ENCODE measurements around the gene PLCD3. TPM values are rescaled to one million over a fixed set of nuclear protein-coding genes. Genes with fewer than 3 reads are reported as not detected.
A peak's percentile ranks its signal among the peaks of the same experiment; 100 is the strongest.

Gene PLCD3
- total and polyA plus RNA-seq, 2 of the 13 experiments (the other 11 are each of a cell fraction or from before 2014, with no cell fraction given), result 11.3 to 39.1 TPM

DNA sequence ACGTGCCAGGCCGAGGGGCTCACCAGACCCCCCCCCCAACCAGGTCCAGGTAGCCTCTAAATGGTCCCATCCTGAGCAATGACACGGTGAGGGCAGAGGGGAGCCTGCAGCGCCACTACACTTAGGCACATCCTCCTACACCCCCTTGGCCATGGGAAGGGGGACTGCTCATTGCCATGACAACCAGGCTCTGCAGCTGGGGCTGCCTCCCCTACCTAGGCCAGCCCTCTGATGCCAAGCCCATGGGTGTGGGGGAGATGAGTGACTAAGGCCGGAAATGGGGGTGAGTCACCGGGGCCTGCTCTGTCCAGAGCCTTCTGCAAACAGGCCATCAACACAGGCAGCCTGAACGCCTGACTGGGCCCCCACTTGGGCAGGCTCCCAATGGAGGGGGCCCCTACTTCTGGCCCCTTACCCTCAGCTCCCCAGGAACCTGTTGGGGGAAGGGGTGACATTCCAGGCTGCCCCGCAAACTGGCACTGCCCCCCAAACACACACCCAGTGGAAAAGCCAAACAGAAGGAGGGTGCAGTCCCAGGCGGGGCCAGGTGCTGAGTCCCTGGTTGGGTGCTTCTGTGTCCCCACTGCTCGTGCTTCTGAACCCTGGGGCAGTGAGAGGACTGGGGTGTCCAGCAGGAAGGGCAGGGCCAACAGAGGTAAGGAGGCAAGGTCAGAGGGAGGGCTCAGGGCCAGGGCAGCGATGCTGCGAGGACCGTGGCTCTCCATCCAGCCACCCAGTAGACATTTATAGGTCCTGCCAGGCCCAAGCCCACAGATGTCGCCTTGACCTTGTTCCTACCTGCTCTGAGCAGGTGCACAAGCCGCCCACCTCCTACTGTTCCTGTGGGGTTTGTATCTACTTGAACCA lies 8.2 kb downstream of the PLCD3 start (continued):
- TF ChIP-seq POGK (CRISPR knock-in tag; conservative IDR thresholded peaks at IDR 0.05), result no peak
- no peak for TF ChIP-seq LCORL (IDR thresholded peaks at IDR 0.05)
- TF ChIP-seq LCORL (CRISPR knock-in tag; IDR thresholded peaks at IDR 0.05), result peak; percentile 82
- TF ChIP-seq, protein P1, sequence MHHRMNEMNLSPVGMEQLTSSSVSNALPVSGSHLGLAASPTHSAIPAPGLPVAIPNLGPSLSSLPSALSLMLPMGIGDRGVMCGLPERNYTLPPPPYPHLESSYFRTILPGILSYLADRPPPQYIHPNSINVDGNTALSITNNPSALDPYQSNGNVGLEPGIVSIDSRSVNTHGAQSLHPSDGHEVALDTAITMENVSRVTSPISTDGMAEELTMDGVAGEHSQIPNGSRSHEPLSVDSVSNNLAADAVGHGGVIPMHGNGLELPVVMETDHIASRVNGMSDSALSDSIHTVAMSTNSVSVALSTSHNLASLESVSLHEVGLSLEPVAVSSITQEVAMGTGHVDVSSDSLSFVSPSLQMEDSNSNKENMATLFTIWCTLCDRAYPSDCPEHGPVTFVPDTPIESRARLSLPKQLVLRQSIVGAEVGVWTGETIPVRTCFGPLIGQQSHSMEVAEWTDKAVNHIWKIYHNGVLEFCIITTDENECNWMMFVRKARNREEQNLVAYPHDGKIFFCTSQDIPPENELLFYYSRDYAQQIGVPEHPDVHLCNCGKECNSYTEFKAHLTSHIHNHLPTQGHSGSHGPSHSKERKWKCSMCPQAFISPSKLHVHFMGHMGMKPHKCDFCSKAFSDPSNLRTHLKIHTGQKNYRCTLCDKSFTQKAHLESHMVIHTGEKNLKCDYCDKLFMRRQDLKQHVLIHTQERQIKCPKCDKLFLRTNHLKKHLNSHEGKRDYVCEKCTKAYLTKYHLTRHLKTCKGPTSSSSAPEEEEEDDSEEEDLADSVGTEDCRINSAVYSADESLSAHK (CRISPR knock-in tag; IDR thresholded peaks at IDR 0.05; ENCODE audit: borderline replicate concordance), result no peak
- TF ChIP-seq ZNF331 (CRISPR knock-in tag; IDR thresholded peaks at IDR 0.05), result peak; percentile 37; the same call in 1 of the 2 replicates
- TF ChIP-seq ZNF660 (CRISPR knock-in tag; IDR thresholded peaks at IDR 0.05; ENCODE audit: borderline replicate concordance, low read depth), result no peak
- TF ChIP-seq, protein P2, sequence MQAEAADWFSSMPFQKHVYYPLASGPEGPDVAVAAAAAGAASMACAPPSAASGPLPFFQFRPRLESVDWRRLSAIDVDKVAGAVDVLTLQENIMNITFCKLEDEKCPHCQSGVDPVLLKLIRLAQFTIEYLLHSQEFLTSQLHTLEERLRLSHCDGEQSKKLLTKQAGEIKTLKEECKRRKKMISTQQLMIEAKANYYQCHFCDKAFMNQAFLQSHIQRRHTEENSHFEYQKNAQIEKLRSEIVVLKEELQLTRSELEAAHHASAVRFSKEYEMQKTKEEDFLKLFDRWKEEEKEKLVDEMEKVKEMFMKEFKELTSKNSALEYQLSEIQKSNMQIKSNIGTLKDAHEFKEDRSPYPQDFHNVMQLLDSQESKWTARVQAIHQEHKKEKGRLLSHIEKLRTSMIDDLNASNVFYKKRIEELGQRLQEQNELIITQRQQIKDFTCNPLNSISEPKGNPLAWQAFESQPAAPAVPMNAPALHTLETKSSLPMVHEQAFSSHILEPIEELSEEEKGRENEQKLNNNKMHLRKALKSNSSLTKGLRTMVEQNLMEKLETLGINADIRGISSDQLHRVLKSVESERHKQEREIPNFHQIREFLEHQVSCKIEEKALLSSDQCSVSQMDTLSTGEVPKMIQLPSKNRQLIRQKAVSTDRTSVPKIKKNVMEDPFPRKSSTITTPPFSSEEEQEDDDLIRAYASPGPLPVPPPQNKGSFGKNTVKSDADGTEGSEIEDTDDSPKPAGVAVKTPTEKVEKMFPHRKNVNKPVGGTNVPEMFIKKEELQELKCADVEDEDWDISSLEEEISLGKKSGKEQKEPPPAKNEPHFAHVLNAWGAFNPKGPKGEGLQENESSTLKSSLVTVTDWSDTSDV (CRISPR knock-in tag; IDR thresholded peaks at IDR 0.05), result no peak
- TF ChIP-seq MAFG (CRISPR knock-in tag; IDR thresholded peaks at IDR 0.05), result no peak
- peak; percentile 91 for TF ChIP-seq HNF1B (CRISPR knock-in tag; IDR thresholded peaks at IDR 0.05)
- no peak for TF ChIP-seq ZNF703 (CRISPR knock-in tag; IDR thresholded peaks at IDR 0.05; ENCODE audit: borderline replicate concordance)
- no peak for TF ChIP-seq ZC3H4 (CRISPR knock-in tag; IDR thresholded peaks at IDR 0.05; ENCODE audit: borderline replicate concordance)
- no peak for TF ChIP-seq SRSF4 (IDR thresholded peaks at IDR 0.05; ENCODE audit: low read depth, low read length, poor library complexity, severe bottlenecking)
- TF ChIP-seq ZSCAN21 (CRISPR knock-in tag; IDR thresholded peaks at IDR 0.05; ENCODE audit: borderline replicate concordance), result peak; percentile 23; the same call in 1 of the 2 replicates
- TF ChIP-seq, protein P3, sequence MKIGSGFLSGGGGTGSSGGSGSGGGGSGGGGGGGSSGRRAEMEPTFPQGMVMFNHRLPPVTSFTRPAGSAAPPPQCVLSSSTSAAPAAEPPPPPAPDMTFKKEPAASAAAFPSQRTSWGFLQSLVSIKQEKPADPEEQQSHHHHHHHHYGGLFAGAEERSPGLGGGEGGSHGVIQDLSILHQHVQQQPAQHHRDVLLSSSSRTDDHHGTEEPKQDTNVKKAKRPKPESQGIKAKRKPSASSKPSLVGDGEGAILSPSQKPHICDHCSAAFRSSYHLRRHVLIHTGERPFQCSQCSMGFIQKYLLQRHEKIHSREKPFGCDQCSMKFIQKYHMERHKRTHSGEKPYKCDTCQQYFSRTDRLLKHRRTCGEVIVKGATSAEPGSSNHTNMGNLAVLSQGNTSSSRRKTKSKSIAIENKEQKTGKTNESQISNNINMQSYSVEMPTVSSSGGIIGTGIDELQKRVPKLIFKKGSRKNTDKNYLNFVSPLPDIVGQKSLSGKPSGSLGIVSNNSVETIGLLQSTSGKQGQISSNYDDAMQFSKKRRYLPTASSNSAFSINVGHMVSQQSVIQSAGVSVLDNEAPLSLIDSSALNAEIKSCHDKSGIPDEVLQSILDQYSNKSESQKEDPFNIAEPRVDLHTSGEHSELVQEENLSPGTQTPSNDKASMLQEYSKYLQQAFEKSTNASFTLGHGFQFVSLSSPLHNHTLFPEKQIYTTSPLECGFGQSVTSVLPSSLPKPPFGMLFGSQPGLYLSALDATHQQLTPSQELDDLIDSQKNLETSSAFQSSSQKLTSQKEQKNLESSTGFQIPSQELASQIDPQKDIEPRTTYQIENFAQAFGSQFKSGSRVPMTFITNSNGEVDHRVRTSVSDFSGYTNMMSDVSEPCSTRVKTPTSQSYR (CRISPR knock-in tag; IDR thresholded peaks at IDR 0.05; ENCODE audit: borderline replicate concordance), result peak; percentile 62; the same call in 1 of the 2 replicates
